K562 (cell line): ENCODE results near the gene VWA7. TPM values are rescaled to one million over a fixed set of nuclear protein-coding genes. Genes with fewer than 3 reads are reported as not detected.
A peak's percentile ranks its signal among the peaks of the same experiment; 100 is the strongest.

Experiments
- ARID2 ChIP-seq: fragments of 450-650 bp; IDR thresholded peaks from 2 replicates; pipeline ENCODE4 v1.6.1; 2017; ENCODE audit warnings: antibody characterized with exemption, mild to moderate bottlenecking
- ASH1L ChIP-seq: fragments of 450-650 bp; IDR thresholded peaks from 2 replicates; pipeline ENCODE4 v1.6.1; 2018; ENCODE audit warnings: borderline replicate concordance, mild to moderate bottlenecking, low read depth; ENCODE audit not compliant: partially characterized antibody
- ATF7 ChIP-seq: fragments of 450-650 bp; IDR thresholded peaks from 2 replicates; pipeline ENCODE4 v1.7.1; 2014; ENCODE audit warnings: mild to moderate bottlenecking, moderate library complexity
- CHD4 ChIP-seq: fragments of 200-600 bp; sonication (generic); IDR thresholded peaks from 3 replicates; pipeline ENCODE4 v1.6.1; 2012; ENCODE audit warnings: low read depth, mild to moderate bottlenecking, mixed read lengths, low read length, inconsistent platforms; ENCODE audit not compliant: insufficient read depth, insufficient replicate concordance, poor library complexity, severe bottlenecking
- EZH2 ChIP-seq: IDR thresholded peaks from 2 replicates; pipeline ENCODE4 v1.6.1; 2012; ENCODE audit warnings: low read depth, mild to moderate bottlenecking, inconsistent platforms, low read length, borderline replicate concordance
- FOXP4 ChIP-seq: sonication (generic); formaldehyde crosslinking; IDR thresholded peaks from 2 replicates; pipeline ENCODE4 v1.8.0; 2022; ENCODE audit warnings: mild to moderate bottlenecking, missing genetic modification reagents, borderline replicate concordance
- HBP1 ChIP-seq: fragments of 450-650 bp; formaldehyde crosslinking; IDR thresholded peaks from 2 replicates; pipeline ENCODE4 v1.4.0; 2022; ENCODE audit warnings: missing genetic modification characterization
- ILF3 ChIP-seq: fragments of 450-650 bp; IDR thresholded peaks from 2 replicates; pipeline ENCODE4 v1.6.1; 2018; ENCODE audit warnings: antibody characterized with exemption, mild to moderate bottlenecking, moderate library complexity, borderline replicate concordance
- NCOA2 ChIP-seq, 2 experiments: fragments of 450-650 bp; IDR thresholded peaks; 2 replicates each; pipeline ENCODE4 v1.6.1; 2018; ENCODE audit warnings: mild to moderate bottlenecking in 2 of 2, moderate library complexity in 1 of 2; ENCODE audit not compliant: partially characterized antibody in 2 of 2
- RNF219 ChIP-seq: fragments of 250-450 bp; sonication (Bioruptor Pico); IDR thresholded peaks from 2 replicates; pipeline ENCODE4 v1.5.0; 2022; ENCODE audit warnings: mild to moderate bottlenecking
- TAF1 ChIP-seq: IDR thresholded peaks from 2 replicates; pipeline ENCODE4 v1.6.1; 2011; ENCODE audit warnings: mild to moderate bottlenecking, low read length, moderate library complexity; ENCODE audit not compliant: insufficient read depth, control insufficient read depth, severe bottlenecking; ENCODE audit errors: extremely low read depth
- TFE3 ChIP-seq: fragments of 450-650 bp; formaldehyde crosslinking; IDR thresholded peaks from 2 replicates; pipeline ENCODE4 v1.4.0; 2020; ENCODE audit warnings: mild to moderate bottlenecking, mixed read lengths
- TRIM25 ChIP-seq: fragments of 450-650 bp; IDR thresholded peaks from 2 replicates; pipeline ENCODE4 v1.7.0; 2016; ENCODE audit warnings: borderline replicate concordance
- ZFX ChIP-seq: sonication (generic); formaldehyde crosslinking; IDR thresholded peaks from 2 replicates; pipeline ENCODE4 v1.8.0; 2022; ENCODE audit warnings: mild to moderate bottlenecking, missing genetic modification reagents, moderate library complexity
- ZNF165 ChIP-seq: fragments of 250-450 bp; sonication (Bioruptor Pico); IDR thresholded peaks from 2 replicates; pipeline ENCODE4 v1.4.0; 2020; ENCODE audit warnings: borderline replicate concordance
- ZNF324 ChIP-seq: fragments of 250-450 bp; sonication (Bioruptor Pico); IDR thresholded peaks from 2 replicates; pipeline ENCODE4 v1.4.0; 2020; ENCODE audit warnings: mild to moderate bottlenecking
- ZNF655 ChIP-seq: fragments of 250-450 bp; sonication (Bioruptor Pico); IDR thresholded peaks from 2 replicates; pipeline ENCODE4 v1.5.0; 2021
- polyA plus RNA-seq, 8 experiments: library from polyadenylated mRNA; depleted of rRNA in 4 of 8; stranded (reverse) in 5 of 8; unstranded in 3 of 8; fragments of >200 nt; fragmentation: Nextera tagmentation in 2 of 8; fragmentation: Illumina TruSeq in 1 of 8; extraction: Ambion mirVana in 2 of 8; extraction: Trizol in 1 of 8; gene quantifications; 2 replicates each; pipeline versions ENCODE4 v1.2.1 to v1.2.3, GENCODE V29; 2011 to 2014; ENCODE audit warnings: inconsistent platforms in 1 of 8, missing spikeins in 1 of 8
- total RNA-seq, 7 experiments: library from RNA; depleted of rRNA in 6 of 7; stranded (reverse); fragments of >200 nt in 6 of 7; fragmentation: Illumina TruSeq in 2 of 7; extraction: Trizol in 2 of 7; gene quantifications; 2 replicates each; pipeline versions ENCODE4 v1.2.1 to v1.2.3, GENCODE V29; 2011 to 2021; ENCODE audit warnings: low replicate concordance in 1 of 7

Gene VWA7
- total and polyA plus RNA-seq, 9 of the 15 experiments (the other 6 are each of a cell fraction or from before 2014, with no cell fraction given), result 0.18 to 2.9 (median 0.95) TPM

GRCh38 chr6:31814677-31815024 is 37.5 kb upstream of the VWA7 start (continued):
- peak; percentile 86 for TF ChIP-seq HBP1
- TF ChIP-seq RNF219 (CRISPR knock-in tag), result no peak
- TF ChIP-seq FOXP4 (CRISPR knock-in tag), result no peak
- peak; percentile 64; the same call in 1 of the 2 replicates for TF ChIP-seq ATF7
- no peak for TF ChIP-seq ARID2
- no peak for TF ChIP-seq ZFX
- TF ChIP-seq ZNF655, result no peak
- peak; percentile 1; the same call in 1 of the 2 replicates for TF ChIP-seq TFE3 (CRISPR knock-in tag)
- 0 out of 2 replicates have a peak, but pooled peaks have one; percentile 62 for TF ChIP-seq ZNF165 (CRISPR knock-in tag)
- peak; percentile 90 for TF ChIP-seq CHD4
- no peak for TF ChIP-seq TRIM25
- no peak for TF ChIP-seq ILF3
- TF ChIP-seq NCOA2 (IDR thresholded peaks at IDR 0.05; ENCODE audit: partially characterized antibody in 2 of 2), result no peak
- TF ChIP-seq TAF1, result peak; percentile 75
- no peak for TF ChIP-seq EZH2
- 0 out of 2 replicates have a peak, but pooled peaks have one; percentile 60 for TF ChIP-seq ZNF324 (CRISPR knock-in tag)
- no peak for TF ChIP-seq ASH1L
